AG10803 (cell line): ENCODE results near the gene IFNGR2.

Experiments used
- DNase-seq: peaks from one replicate; pipeline ENCODE4 v3.0.0; 2010; ENCODE audit warnings: low read depth
- H3K4me3 ChIP-seq: 2 replicates; pipeline ENCODE4 v1.5.1; 2011; ENCODE audit warnings: mild to moderate bottlenecking, low read length, control low read depth
- CTCF ChIP-seq: conservative IDR thresholded peaks from 2 replicates; pipeline ENCODE4 v1.5.1; 2011; ENCODE audit warnings: mild to moderate bottlenecking, low read length, control low read depth, inconsistent platforms

IFNGR2 gene

GRCh38 chr21:33384841-33385331 is 18.3 kb upstream of the IFNGR2 start:
- no peak overlapping the region for H3K4me3 ChIP-seq
- DNase-seq = no peak
- no peak for TF ChIP-seq CTCF

- DNase-seq = no peak
- no peak overlapping the region for H3K4me3 ChIP-seq
- TF ChIP-seq CTCF = peak; percentile 20
Observed at GRCh38 chr21:33386222-33386784, 16.9 kb upstream of the IFNGR2 start.

GRCh38 chr21:33387294-33387693 is 15.9 kb upstream of the IFNGR2 start:
- no peak for DNase-seq
- TF ChIP-seq CTCF = no peak
- H3K4me3 ChIP-seq = no peak overlapping the region

DNA sequence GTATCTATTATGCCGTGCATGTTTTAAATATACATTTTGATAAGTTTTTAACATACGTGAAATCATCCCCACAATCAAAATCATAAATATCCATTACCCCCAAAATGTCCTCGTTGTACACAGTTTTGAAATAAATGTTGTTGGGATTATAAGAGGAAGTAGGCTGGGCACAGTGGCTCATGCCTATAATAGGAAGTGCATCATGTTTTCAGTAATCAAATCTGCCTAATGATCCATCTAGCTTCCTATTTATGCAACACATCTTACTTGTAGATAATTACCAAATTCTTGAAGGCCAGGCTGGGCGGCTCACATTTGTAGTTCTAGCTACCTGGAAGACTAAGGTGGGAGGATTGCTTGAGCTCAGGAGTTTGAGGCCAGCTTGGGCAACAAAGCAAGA is 15.0 kb upstream of the IFNGR2 start:
- TF ChIP-seq CTCF = no peak
- H3K4me3 ChIP-seq = no peak overlapping the region
- DNase-seq = no peak

GRCh38 chr21:33390479-33390878 is 12.7 kb upstream of the IFNGR2 start:
- no peak overlapping the region for H3K4me3 ChIP-seq
- no peak for DNase-seq
- no peak for TF ChIP-seq CTCF

- DNase-seq = no peak
Observed at GRCh38 chr21:33391656-33392055, 11.6 kb upstream of the IFNGR2 start.

More at GRCh38 chr21:33391656-33392055, 11.6 kb upstream of the IFNGR2 start:
- H3K4me3 ChIP-seq = no peak overlapping the region
- no peak for TF ChIP-seq CTCF
